Measurements from ENCODE around the gene NOTCH2. TPM values are rescaled to one million over a fixed set of nuclear protein-coding genes. Genes with fewer than 3 reads are reported as not detected.

The NOTCH2 gene
- total and polyA plus RNA-seq, 4 donors, result 8.7 to 55.3 (median 27.4) TPM

DNA sequence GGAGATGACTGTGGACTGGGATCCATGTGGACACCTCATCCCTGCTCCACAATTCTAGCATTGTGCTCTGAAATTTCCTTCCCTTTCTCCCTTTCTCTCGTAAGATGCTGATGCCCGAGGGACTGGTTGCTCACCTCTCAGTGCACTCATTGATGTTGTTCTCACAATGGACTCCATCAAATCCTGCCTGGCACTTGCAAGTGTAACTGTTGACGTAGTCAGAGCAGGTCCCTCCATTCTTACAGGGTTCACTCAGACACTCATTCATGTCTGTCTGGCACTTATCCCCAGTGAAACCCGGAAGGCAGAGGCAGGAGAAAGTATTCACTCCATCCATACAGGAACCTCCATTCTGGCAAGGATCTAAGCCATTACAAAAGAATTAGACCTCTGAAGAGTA, 128.1 kb downstream of the NOTCH2 start:
- H3K9me3 ChIP-seq (ENCODE audit: control insufficient read depth in 4 of 4, low read length in 3 of 4), result no peaks in the 10 kb centered on the region
- no peak overlapping the region for H3K27ac ChIP-seq (ENCODE audit: low read depth in 1 of 2, low read length in 2 of 2)
- H3K9ac ChIP-seq (ENCODE audit: low read depth in 1 of 2, low read length in 2 of 2), result no peak overlapping the region
- H3K4me1 ChIP-seq (ENCODE audit: control insufficient read depth in 4 of 4, insufficient read depth in 4 of 4, low read length in 3 of 4), result no peaks in the 10 kb centered on the region
- H3K4me3 ChIP-seq (ENCODE audit: low read depth in 1 of 3, low read length in 3 of 3), result no peak overlapping the region
- H3K36me3 ChIP-seq (ENCODE audit: control insufficient read depth in 4 of 4, insufficient read depth in 3 of 4, low read depth in 1 of 4, low read length in 3 of 4), result peaks cover 17 to 43% (median 36%) of the 10 kb centered on the region in 4 donors
- no peaks in the 10 kb centered on the region for H3K27me3 ChIP-seq (ENCODE audit: control insufficient read depth in 4 of 4, insufficient read depth in 4 of 4, low read length in 3 of 4)
- TF ChIP-seq HNF4G (IDR thresholded peaks at IDR 0.05) (no peak), EGR1 (IDR thresholded peaks at IDR 0.05; ENCODE audit: low read depth in 2 of 2) (no peak), RAD21 (IDR thresholded peaks at IDR 0.05) (no peak), RXRA (IDR thresholded peaks at IDR 0.05) (no peak), YY1 (IDR thresholded peaks at IDR 0.05) (no peak), GABPA (IDR thresholded peaks at IDR 0.05 in 1 of 2, conservative IDR thresholded peaks at IDR 0.05 in 1 of 2) (no peak), JUND (IDR thresholded peaks at IDR 0.05) (no peak)
- TF ChIP-seq, protein P1, sequence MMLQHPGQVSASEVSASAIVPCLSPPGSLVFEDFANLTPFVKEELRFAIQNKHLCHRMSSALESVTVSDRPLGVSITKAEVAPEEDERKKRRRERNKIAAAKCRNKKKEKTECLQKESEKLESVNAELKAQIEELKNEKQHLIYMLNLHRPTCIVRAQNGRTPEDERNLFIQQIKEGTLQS (IDR thresholded peaks at IDR 0.05), result no peak
- no peak for DNase-seq (ENCODE audit: low spot score)
- 93% methylated on average over 4 of the region's 4 CpGs for WGBS

- no peak for DNase-seq (ENCODE audit: low spot score)
- no peak overlapping the region for H3K9ac ChIP-seq (ENCODE audit: low read depth in 1 of 2, low read length in 2 of 2)
- H3K4me3 ChIP-seq (ENCODE audit: low read depth in 1 of 3, low read length in 3 of 3), result no peak overlapping the region
- TF ChIP-seq HNF4A (conservative IDR thresholded peaks at IDR 0.05), result no peak
- no peak for TF ChIP-seq JUND (IDR thresholded peaks at IDR 0.05)
- TF ChIP-seq GABPA (IDR thresholded peaks at IDR 0.05 in 1 of 2, conservative IDR thresholded peaks at IDR 0.05 in 1 of 2), result no peak
- TF ChIP-seq ZBTB33 (IDR thresholded peaks at IDR 0.05), result no peak
- TF ChIP-seq, protein P1 (IDR thresholded peaks at IDR 0.05), result no peak
- no peak for TF ChIP-seq RXRA (IDR thresholded peaks at IDR 0.05)
- no peak for TF ChIP-seq REST (IDR thresholded peaks at IDR 0.05)
- no peak for TF ChIP-seq TAF1 (conservative IDR thresholded peaks at IDR 0.05)
- no peak for TF ChIP-seq SP1 (IDR thresholded peaks at IDR 0.05)
- TF ChIP-seq YY1 (IDR thresholded peaks at IDR 0.05), result no peak
- TF ChIP-seq CTCF (IDR thresholded peaks at IDR 0.05; ENCODE audit: low read depth, low read length, missing input control), result no peak
- no peak overlapping the region for H3K27ac ChIP-seq (ENCODE audit: low read depth in 1 of 2, low read length in 2 of 2)
- H3K4me1 ChIP-seq (ENCODE audit: control insufficient read depth in 4 of 4, insufficient read depth in 4 of 4, low read length in 3 of 4), result no peaks in the 10 kb centered on the region
- no peaks in the 10 kb centered on the region for H3K9me3 ChIP-seq (ENCODE audit: control insufficient read depth in 4 of 4, low read length in 3 of 4)
- peaks cover 19 to 49% (median 42%) of the 10 kb centered on the region in 4 donors for H3K36me3 ChIP-seq (ENCODE audit: control insufficient read depth in 4 of 4, insufficient read depth in 3 of 4, low read depth in 1 of 4, low read length in 3 of 4)
- no peaks in the 10 kb centered on the region for H3K27me3 ChIP-seq (ENCODE audit: control insufficient read depth in 4 of 4, insufficient read depth in 4 of 4, low read length in 3 of 4)
Measured at GRCh38 chr1:119940697-119941096, 128.8 kb downstream of the NOTCH2 start.
